Stomach (tissue), 4 donors: Measurements from ENCODE around the gene BMPR1B.

ENCODE experiments used
- EP300 ChIP-seq: sonication (generic); formaldehyde crosslinking; IDR thresholded peaks from one replicate; pipeline ENCODE4 v1.6.1; 2017; ENCODE audit warnings: antibody characterized with exemption
- POLR2A ChIP-seq, 4 donors: fragments of 450-650 bp; IDR thresholded peaks; one replicate each; pipeline ENCODE4 v1.6.1; 2016; ENCODE audit warnings: antibody characterized with exemption in 4 of 4, control low read depth in 2 of 4, mild to moderate bottlenecking in 1 of 4, moderate library complexity in 1 of 4
- POLR2AphosphoS5 ChIP-seq, 3 donors: sonication (generic); formaldehyde crosslinking; IDR thresholded peaks; one replicate each; pipeline ENCODE4 v1.6.1; 2016; ENCODE audit warnings: antibody characterized with exemption in 3 of 3
- TF ChIP-seq, protein P1 (sequence below), 7 experiments: fragments of 450-650 bp in 4 of 7; fragments of 200-600 bp in 3 of 7; sonication (generic) in 3 of 7; IDR thresholded peaks; one replicate each; pipeline ENCODE4 v1.5.1; 2016 to 2019; ENCODE audit warnings: antibody characterized with exemption in 7 of 7, control low read depth in 2 of 7, mild to moderate bottlenecking in 1 of 7

DNA sequence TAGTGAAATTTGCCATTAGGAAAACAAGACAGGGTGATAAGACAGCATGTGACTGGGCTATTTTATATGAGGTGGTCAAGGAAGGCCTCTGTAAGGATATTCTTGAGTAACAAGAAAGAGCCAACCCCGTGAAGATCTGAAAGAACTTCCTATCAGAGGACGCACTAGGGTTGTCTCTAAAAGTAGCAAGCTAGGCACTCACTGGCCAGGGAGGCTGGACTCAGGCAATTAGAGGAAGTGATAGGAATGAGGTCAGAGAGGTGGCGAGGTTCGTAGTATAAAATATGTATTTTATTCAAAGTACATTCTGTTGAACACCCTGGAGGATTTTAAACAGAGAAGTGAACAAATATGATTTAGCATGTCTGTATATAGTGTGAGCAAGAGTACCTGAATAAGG, 4.6 kb downstream of the BMPR1B start:
- TF ChIP-seq, protein P1, sequence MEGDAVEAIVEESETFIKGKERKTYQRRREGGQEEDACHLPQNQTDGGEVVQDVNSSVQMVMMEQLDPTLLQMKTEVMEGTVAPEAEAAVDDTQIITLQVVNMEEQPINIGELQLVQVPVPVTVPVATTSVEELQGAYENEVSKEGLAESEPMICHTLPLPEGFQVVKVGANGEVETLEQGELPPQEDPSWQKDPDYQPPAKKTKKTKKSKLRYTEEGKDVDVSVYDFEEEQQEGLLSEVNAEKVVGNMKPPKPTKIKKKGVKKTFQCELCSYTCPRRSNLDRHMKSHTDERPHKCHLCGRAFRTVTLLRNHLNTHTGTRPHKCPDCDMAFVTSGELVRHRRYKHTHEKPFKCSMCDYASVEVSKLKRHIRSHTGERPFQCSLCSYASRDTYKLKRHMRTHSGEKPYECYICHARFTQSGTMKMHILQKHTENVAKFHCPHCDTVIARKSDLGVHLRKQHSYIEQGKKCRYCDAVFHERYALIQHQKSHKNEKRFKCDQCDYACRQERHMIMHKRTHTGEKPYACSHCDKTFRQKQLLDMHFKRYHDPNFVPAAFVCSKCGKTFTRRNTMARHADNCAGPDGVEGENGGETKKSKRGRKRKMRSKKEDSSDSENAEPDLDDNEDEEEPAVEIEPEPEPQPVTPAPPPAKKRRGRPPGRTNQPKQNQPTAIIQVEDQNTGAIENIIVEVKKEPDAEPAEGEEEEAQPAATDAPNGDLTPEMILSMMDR (IDR thresholded peaks at IDR 0.05), result no peak
- TF ChIP-seq POLR2AphosphoS5 (IDR thresholded peaks at IDR 0.05), result no peak
- no peak for TF ChIP-seq POLR2A (IDR thresholded peaks at IDR 0.05)
- TF ChIP-seq EP300, result no peak
